Retinal pigment epithelial cell (primary cell): ENCODE results near the gene GATA6.
A peak's percentile ranks its signal among the peaks of the same experiment; 100 is the strongest.

ENCODE experiments used
- DNase-seq: peaks from one replicate; pipeline ENCODE4 v3.0.0-alpha.2; 2010; ENCODE audit warnings: low read depth
- H3K4me3 ChIP-seq: 2 replicates; pipeline ENCODE4 v1.5.1; 2011; ENCODE audit warnings: mild to moderate bottlenecking, low read length, control low read depth, moderate library complexity
- CTCF ChIP-seq: conservative IDR thresholded peaks from 2 replicates; pipeline ENCODE4 v1.5.1; 2011; ENCODE audit warnings: low read depth, low read length, control low read depth, inconsistent platforms

Gene GATA6

GRCh38 chr18:22204996-22205395 is 35.6 kb downstream of the GATA6 start:
- DNase-seq: no peak
- H3K4me3 ChIP-seq: no peak overlapping the region
- no peak for TF ChIP-seq CTCF

GRCh38 chr18:22207021-22207758 is 37.8 kb downstream of the GATA6 start:
- no peak overlapping the region for H3K4me3 ChIP-seq
- peak; percentile 68 for DNase-seq
- no peak for TF ChIP-seq CTCF

GRCh38 chr18:22210311-22210754 is 40.9 kb downstream of the GATA6 start:
- DNase-seq: no peak
- no peak for TF ChIP-seq CTCF
- H3K4me3 ChIP-seq: no peak overlapping the region

GRCh38 chr18:22211657-22212056 is 42.3 kb downstream of the GATA6 start:
- no peak for DNase-seq
- H3K4me3 ChIP-seq: no peak overlapping the region
- no peak for TF ChIP-seq CTCF

- no peak for TF ChIP-seq CTCF
- H3K4me3 ChIP-seq: no peak overlapping the region
- peak; percentile 63 for DNase-seq
Observed at GRCh38 chr18:22213333-22213973, 44.1 kb downstream of the GATA6 start.

- no peak overlapping the region for H3K4me3 ChIP-seq
- TF ChIP-seq CTCF: no peak
- DNase-seq: no peak
Observed at GRCh38 chr18:22214731-22215528, 45.5 kb downstream of the GATA6 start.
